Ascending aorta (tissue), 2 donors: ENCODE results near the gene ARHGAP32. TPM values are rescaled to one million over a fixed set of nuclear protein-coding genes. Genes with fewer than 3 reads are reported as not detected.

ENCODE experiments used
- DNase-seq, 2 donors: peaks; one replicate each; pipeline ENCODE4 v3.0.0-alpha.2; 2019; ENCODE audit warnings: low spot score in 2 of 2
- H3K27ac ChIP-seq, 2 donors: fragments of 200-600 bp; sonication (generic); one replicate each; pipeline ENCODE4 v1.5.1; 2016 to 2017; ENCODE audit warnings: mild to moderate bottlenecking in 1 of 2
- H3K27me3 ChIP-seq: fragments of 200-600 bp; sonication (generic); one replicate; pipeline ENCODE4 v1.5.1; 2017
- H3K36me3 ChIP-seq, 2 donors: fragments of 200-600 bp; sonication (generic); one replicate each; pipeline ENCODE4 v1.5.1; 2016
- H3K4me1 ChIP-seq, 2 donors: fragments of 200-600 bp; sonication (generic); one replicate each; pipeline ENCODE4 v1.5.1; 2016 to 2017; ENCODE audit warnings: mild to moderate bottlenecking in 1 of 2
- H3K4me3 ChIP-seq, 2 donors: fragments of 200-600 bp; sonication (generic); one replicate each; pipeline ENCODE4 v1.5.1; 2016 to 2017; ENCODE audit warnings: mild to moderate bottlenecking in 1 of 2
- H3K9me3 ChIP-seq, 2 donors: fragments of 200-600 bp; sonication (generic); one replicate each; pipeline ENCODE4 v1.5.1; 2016
- intact Hi-C: fragments of 100-400 bp; cut with DNase I; formaldehyde crosslinking; loops from one replicate; pipeline ENCODE4 v1.15.1; 2023
- total RNA-seq: library from RNA; depleted of rRNA; stranded (reverse); fragments of >200 nt; gene quantifications from one replicate; pipeline ENCODE4 v1.1.0, GENCODE V29; 2016
- TF ChIP-seq, protein P1 (sequence below), 3 experiments: fragments of 200-600 bp in 2 of 3; fragments of 450-650 bp in 1 of 3; sonication (generic) in 2 of 3; IDR thresholded peaks; one replicate each; pipeline ENCODE4 v1.5.1; 2016 to 2019; ENCODE audit warnings: antibody characterized with exemption in 3 of 3, mild to moderate bottlenecking in 1 of 3, moderate library complexity in 1 of 3

The ARHGAP32 gene
- total RNA-seq, 1 donor from 2014 or later: 4.9 TPM

DNA sequence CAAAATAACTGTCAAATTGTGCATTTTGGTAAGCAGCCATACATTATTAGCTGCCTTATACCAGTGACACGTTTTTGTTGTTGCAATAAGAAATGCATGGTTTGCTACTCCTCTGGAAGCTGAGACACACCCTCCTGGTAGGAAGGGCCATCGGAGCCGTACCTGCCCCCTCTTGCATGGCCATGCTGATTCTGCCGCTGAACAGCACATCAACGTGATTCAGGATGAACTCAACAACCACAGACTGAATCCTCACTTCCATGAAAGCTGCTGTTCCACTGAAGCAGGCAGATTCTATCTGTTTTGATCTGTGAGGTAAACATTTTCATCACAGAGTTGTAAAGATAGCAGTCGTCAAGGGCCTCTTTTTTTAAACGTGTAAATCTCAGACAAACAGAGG lies 210.9 kb downstream of the ARHGAP32 start:
- intact Hi-C loops: no loop called here
- no peaks in the 10 kb centered on the region for H3K4me1 ChIP-seq
- H3K36me3 ChIP-seq: peaks cover 18 to 25% of the 10 kb centered on the region in 2 donors
- no peaks in the 10 kb centered on the region for H3K27me3 ChIP-seq
- TF ChIP-seq, protein P1, sequence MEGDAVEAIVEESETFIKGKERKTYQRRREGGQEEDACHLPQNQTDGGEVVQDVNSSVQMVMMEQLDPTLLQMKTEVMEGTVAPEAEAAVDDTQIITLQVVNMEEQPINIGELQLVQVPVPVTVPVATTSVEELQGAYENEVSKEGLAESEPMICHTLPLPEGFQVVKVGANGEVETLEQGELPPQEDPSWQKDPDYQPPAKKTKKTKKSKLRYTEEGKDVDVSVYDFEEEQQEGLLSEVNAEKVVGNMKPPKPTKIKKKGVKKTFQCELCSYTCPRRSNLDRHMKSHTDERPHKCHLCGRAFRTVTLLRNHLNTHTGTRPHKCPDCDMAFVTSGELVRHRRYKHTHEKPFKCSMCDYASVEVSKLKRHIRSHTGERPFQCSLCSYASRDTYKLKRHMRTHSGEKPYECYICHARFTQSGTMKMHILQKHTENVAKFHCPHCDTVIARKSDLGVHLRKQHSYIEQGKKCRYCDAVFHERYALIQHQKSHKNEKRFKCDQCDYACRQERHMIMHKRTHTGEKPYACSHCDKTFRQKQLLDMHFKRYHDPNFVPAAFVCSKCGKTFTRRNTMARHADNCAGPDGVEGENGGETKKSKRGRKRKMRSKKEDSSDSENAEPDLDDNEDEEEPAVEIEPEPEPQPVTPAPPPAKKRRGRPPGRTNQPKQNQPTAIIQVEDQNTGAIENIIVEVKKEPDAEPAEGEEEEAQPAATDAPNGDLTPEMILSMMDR (IDR thresholded peaks at IDR 0.05): no peak
- no peak overlapping the region for H3K4me3 ChIP-seq
- no peaks in the 10 kb centered on the region for H3K9me3 ChIP-seq
- H3K27ac ChIP-seq: no peak overlapping the region
- no peak for DNase-seq

DNA sequence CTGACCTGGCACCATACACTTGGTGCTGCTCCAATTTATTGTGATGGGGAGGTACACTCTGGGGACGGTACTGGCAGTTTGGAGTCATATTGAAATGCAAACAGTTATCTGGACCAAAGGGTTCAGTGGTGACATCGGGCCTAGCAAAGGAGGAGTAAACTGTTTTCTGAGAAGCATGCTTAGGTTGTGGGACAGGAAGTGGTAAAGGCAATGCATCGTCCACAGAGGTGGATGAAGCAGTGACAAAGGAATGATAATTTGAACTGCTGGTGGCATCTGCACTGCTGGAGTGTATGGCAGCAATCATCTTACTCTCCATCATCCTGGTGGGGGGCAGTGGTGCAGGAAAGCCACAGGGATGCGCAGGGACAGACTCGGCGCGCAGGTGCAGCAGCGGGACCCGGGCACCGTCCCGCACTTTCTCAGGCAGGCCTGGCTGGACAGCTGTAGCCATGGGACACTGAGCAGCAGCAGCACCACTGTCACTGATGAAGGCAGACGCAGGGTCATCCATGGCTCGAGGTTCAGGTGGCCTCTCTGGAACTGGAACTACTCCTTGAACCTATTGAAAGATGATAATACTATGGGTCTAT lies 221.4 kb downstream of the ARHGAP32 start:
- H3K36me3 ChIP-seq: peaks cover 24 to 59% of the 10 kb centered on the region in 2 donors
- no peak overlapping the region for H3K4me3 ChIP-seq
- TF ChIP-seq, protein P1 (IDR thresholded peaks at IDR 0.05): no peak
- no peaks in the 10 kb centered on the region for H3K27me3 ChIP-seq
- H3K27ac ChIP-seq: no peak overlapping the region
- intact Hi-C loops: no loop called here
- H3K9me3 ChIP-seq: no peaks in the 10 kb centered on the region
- DNase-seq: no peak
- H3K4me1 ChIP-seq: no peaks in the 10 kb centered on the region

- TF ChIP-seq, protein P1 (IDR thresholded peaks at IDR 0.05): no peak
- no peak for DNase-seq
- no peaks in the 10 kb centered on the region for H3K4me1 ChIP-seq
- no peak overlapping the region for H3K27ac ChIP-seq
- intact Hi-C loops: no loop called here
- no peak overlapping the region for H3K4me3 ChIP-seq
- peaks cover 20 to 46% of the 10 kb centered on the region in 2 donors for H3K36me3 ChIP-seq
- no peaks in the 10 kb centered on the region for H3K9me3 ChIP-seq
- no peaks in the 10 kb centered on the region for H3K27me3 ChIP-seq
These were observed 223.2 kb downstream of the ARHGAP32 start for GRCh38 chr11:128968916-128969315.

- Histone ChIP-seq H3K4me1 (no peaks in the 10 kb centered on the region), H3K36me3 (peaks cover 12 to 35% of the 10 kb centered on the region in 2 donors), H3K27me3 (no peaks in the 10 kb centered on the region), H3K4me3 (no peak overlapping the region), H3K27ac (no peak overlapping the region), H3K9me3 (no peaks in the 10 kb centered on the region)
- TF ChIP-seq, protein P1 (IDR thresholded peaks at IDR 0.05): no peak
- no peak for DNase-seq
- intact Hi-C loops: no loop called here
These were observed 224.5 kb downstream of the ARHGAP32 start for GRCh38 chr11:128967578-128967977.

- TF ChIP-seq, protein P1 (IDR thresholded peaks at IDR 0.05): no peak
- Histone ChIP-seq H3K9me3 (no peaks in the 10 kb centered on the region), H3K27me3 (no peaks in the 10 kb centered on the region), H3K36me3 (peaks cover 12 to 20% of the 10 kb centered on the region in 2 donors), H3K4me1 (no peaks in the 10 kb centered on the region), H3K4me3 (no peak overlapping the region), H3K27ac (no peak overlapping the region)
- intact Hi-C loops: no loop called here
- DNase-seq: no peak
These were observed 226.6 kb downstream of the ARHGAP32 start for GRCh38 chr11:128965485-128965884.
